GM19238 (cell line): Measurements from ENCODE around the gene SLCO1B3.

Experiments
- DNase-seq: peaks from one replicate; pipeline ENCODE4 v3.0.0; 2011; ENCODE audit warnings: low spot score; ENCODE audit not compliant: insufficient read length

SLCO1B3 gene

DNA sequence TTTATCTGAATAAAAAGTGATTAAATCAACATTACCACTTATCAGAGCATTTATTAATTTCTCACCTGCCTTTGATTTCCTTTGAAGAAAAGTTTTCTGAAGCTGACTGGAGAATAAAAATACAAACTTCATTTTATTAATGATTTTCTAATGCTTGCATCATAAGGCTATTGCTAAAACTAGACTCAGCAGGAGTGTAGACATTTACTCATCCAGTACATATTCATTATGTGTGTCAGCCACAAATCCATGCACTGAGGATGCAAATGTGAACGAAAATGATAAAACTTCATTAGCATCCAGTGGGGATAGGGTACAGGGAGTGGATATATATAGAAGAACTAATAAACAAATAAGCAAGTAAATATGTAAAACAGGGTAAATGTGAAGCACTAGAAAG lies 74.6 kb downstream of the SLCO1B3 start:
- DNase-seq: no peak

GRCh38 chr12:20885552-20885951 lies 75.0 kb downstream of the SLCO1B3 start:
- DNase-seq: no peak

- DNase-seq: no peak
Measured at GRCh38 chr12:20917269-20917668, 106.8 kb downstream of the SLCO1B3 start.

GRCh38 chr12:20917819-20918218 lies 107.3 kb downstream of the SLCO1B3 start:
- DNase-seq: no peak

DNA sequence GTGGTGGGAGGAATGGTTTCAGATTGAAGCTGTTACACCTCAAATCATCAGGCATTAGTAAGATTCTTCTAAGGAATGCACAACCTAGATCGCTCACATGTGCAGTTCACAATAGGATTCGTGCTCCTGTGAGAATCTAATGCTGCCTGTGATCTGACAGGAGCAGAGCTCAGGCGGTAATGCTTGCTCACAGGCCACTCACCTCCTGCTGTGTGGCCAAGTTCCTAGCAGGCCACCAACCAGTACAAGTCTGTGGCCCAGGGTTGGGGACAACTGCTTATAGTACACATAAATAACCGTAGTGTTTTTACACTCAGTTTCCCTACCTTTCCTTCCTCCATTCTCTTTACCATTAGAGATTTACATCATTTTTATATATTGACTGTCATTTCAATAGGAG lies 121.4 kb downstream of the SLCO1B3 start:
- DNase-seq: no peak

DNA sequence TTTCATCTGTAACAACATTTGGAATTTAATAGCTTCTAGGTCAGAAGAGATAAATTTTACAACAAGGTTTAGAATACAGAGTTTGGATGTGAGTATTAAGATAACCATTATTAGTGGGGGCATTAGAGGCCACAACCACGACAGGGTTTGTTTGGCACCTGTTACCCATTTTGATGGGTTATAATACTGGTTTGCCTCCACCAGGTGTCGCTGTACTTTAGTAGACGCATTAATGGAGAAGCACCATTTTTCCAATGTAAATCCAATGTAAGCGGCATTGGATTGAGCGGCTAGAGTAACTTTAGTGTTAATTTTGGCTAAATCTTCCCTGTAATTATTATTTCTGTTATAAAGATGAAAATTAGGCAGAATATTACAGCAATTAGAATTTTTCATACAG lies 136.2 kb downstream of the SLCO1B3 start:
- no peak for DNase-seq

GRCh38 chr12:20950248-20950647 lies 139.7 kb downstream of the SLCO1B3 start:
- DNase-seq: no peak

- DNase-seq: no peak
Measured at GRCh38 chr12:20963303-20963702, 152.8 kb downstream of the SLCO1B3 start.

GRCh38 chr12:20963762-20964161 lies 153.3 kb downstream of the SLCO1B3 start:
- DNase-seq: no peak
